ENCODE data around the gene UNC119B. TPM values are rescaled to one million over a fixed set of nuclear protein-coding genes. Genes with fewer than 3 reads are reported as not detected.

Gene UNC119B
- total RNA-seq, 1 experiment from 2014 or later = 51.5 TPM

- Histone ChIP-seq H2BK5ac (ENCODE audit: insufficient read length, low read length) (no peak overlapping the region), H2BK20ac (ENCODE audit: low read depth, low read length, poor library complexity, severe bottlenecking) (no peak overlapping the region), H3K27me3 (ENCODE audit: insufficient read depth, low read length) (no peaks in the 10 kb centered on the region), H4K8ac (replicated peaks; ENCODE audit: insufficient read length, low read depth, low read length) (no peak overlapping the region), H3K18ac (ENCODE audit: insufficient read length, low read depth, low read length) (no peak overlapping the region), H4K91ac (ENCODE audit: insufficient read length, low read depth, low read length) (no peak overlapping the region), H3K27ac (ENCODE audit: insufficient read length, low read depth, low read length) (no peak overlapping the region), H2AFZ (ENCODE audit: low read length) (no peak overlapping the region), H3K14ac (ENCODE audit: insufficient read depth, low read length) (no peak overlapping the region; the same call in 1 of the 2 replicates), H3T11ph (ENCODE audit: low read length) (no peak overlapping the region), H4K20me1 (ENCODE audit: control insufficient read depth, insufficient read depth, insufficient read length) (no peaks in the 10 kb centered on the region), H3K9ac (ENCODE audit: extremely low read depth, insufficient read length, low read length) (no peak overlapping the region), H2BK15ac (ENCODE audit: low read depth, low read length) (no peak overlapping the region), H3K4me2 (ENCODE audit: insufficient read depth, insufficient read length, low read length) (no peak overlapping the region), H3K4ac (ENCODE audit: low read depth, low read length) (no peak overlapping the region), H3K23ac (ENCODE audit: insufficient read length, low read depth, low read length) (no peak overlapping the region), H3K79me1 (ENCODE audit: insufficient read depth, low read depth, low read length, poor library complexity, severe bottlenecking) (no peaks in the 10 kb centered on the region), H2AK5ac (ENCODE audit: insufficient read length, low read length) (no peak overlapping the region), H3K4me1 (ENCODE audit: insufficient read depth, low read length) (no peaks in the 10 kb centered on the region), H3K9me3 (ENCODE audit: control insufficient read depth, low read depth, low read length) (no peaks in the 10 kb centered on the region), H4K5ac (ENCODE audit: insufficient read length, low read depth, low read length) (no peak overlapping the region), H3K79me2 (ENCODE audit: insufficient read depth, low read length) (no peaks in the 10 kb centered on the region), H3K23me2 (ENCODE audit: insufficient read length, low read depth, low read length, poor library complexity, severe bottlenecking) (no peaks in the 10 kb centered on the region), H2BK120ac (ENCODE audit: low read depth, low read length, poor library complexity, severe bottlenecking) (no peak overlapping the region), H2BK12ac (ENCODE audit: insufficient read length, low read depth, low read length) (no peak overlapping the region), H3K56ac (ENCODE audit: insufficient read length, low read depth, low read length) (no peak overlapping the region)
- no peak overlapping the region for H3K4me3 Mint-ChIP-seq
- H3K27me3 Mint-ChIP-seq (ENCODE audit: low read depth) = no peaks in the 10 kb centered on the region
- TF ChIP-seq, protein P1, sequence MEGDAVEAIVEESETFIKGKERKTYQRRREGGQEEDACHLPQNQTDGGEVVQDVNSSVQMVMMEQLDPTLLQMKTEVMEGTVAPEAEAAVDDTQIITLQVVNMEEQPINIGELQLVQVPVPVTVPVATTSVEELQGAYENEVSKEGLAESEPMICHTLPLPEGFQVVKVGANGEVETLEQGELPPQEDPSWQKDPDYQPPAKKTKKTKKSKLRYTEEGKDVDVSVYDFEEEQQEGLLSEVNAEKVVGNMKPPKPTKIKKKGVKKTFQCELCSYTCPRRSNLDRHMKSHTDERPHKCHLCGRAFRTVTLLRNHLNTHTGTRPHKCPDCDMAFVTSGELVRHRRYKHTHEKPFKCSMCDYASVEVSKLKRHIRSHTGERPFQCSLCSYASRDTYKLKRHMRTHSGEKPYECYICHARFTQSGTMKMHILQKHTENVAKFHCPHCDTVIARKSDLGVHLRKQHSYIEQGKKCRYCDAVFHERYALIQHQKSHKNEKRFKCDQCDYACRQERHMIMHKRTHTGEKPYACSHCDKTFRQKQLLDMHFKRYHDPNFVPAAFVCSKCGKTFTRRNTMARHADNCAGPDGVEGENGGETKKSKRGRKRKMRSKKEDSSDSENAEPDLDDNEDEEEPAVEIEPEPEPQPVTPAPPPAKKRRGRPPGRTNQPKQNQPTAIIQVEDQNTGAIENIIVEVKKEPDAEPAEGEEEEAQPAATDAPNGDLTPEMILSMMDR (conservative IDR thresholded peaks at IDR 0.05) = no peak
- no peaks in the 10 kb centered on the region for H3K9me3 Mint-ChIP-seq
- H3K36me3 Mint-ChIP-seq (ENCODE audit: insufficient read depth in 1 of 3, low read depth in 3 of 3) = no peaks in the 10 kb centered on the region
- no peak for DNase-seq
- no peak overlapping the region for H3K27ac Mint-ChIP-seq
- H3K4me1 Mint-ChIP-seq = no peaks in the 10 kb centered on the region
- WGBS (ENCODE audit: extremely low coverage, insufficient read length, low lambda C conversion rate) = no CpG with 5 or more reads among the region's 15 CpGs
These were observed 34.8 kb downstream of the UNC119B start for GRCh38 chr12:120744922-120745493.
